Stimulated activated CD4-positive, alpha-beta T cell treated with anti-CD3 and anti-CD28 coated beads, Interleukin-15, amount 100 ng/mL, for 48 hours (primary cell): ENCODE results near the gene HSD17B11.
"Not testable (repeated sequence)": the region's sequence is repeated elsewhere in the genome, so short reads cannot be mapped to it uniquely, and the experiment has no call there.

ENCODE experiments used
- DNase-seq, 2 donors: peaks; one replicate each; pipeline ENCODE4 v3.0.0-alpha.2; 2020; ENCODE audit warnings: low read depth in 2 of 2

The HSD17B11 gene

GRCh38 chr4:87306056-87306455 is 84.9 kb downstream of the HSD17B11 start:
- no peak for DNase-seq

- DNase-seq: no peak
These were observed 85.4 kb downstream of the HSD17B11 start for GRCh38 chr4:87305562-87305961.

GRCh38 chr4:87304745-87305432 is 86.1 kb downstream of the HSD17B11 start:
- DNase-seq: no peak

DNA sequence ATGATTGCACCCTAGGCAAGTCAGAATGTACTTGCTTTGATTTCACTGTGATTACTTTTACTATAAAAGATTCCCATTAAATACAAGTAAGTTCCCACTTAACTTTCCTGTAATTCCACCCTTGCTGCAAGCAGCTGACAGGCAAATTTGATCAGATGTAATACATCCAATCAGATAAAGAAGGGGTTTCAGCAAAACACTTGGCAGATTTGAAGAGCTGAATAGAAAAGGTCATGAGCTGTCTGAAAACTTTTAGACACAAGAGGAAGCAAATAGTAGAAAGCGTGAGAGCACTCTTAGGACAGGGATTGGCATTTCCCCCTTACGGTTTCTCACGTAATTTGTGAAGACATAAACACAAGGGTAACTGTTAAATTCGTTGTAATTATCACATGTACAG is 91.1 kb downstream of the HSD17B11 start:
- no peak for DNase-seq

DNA sequence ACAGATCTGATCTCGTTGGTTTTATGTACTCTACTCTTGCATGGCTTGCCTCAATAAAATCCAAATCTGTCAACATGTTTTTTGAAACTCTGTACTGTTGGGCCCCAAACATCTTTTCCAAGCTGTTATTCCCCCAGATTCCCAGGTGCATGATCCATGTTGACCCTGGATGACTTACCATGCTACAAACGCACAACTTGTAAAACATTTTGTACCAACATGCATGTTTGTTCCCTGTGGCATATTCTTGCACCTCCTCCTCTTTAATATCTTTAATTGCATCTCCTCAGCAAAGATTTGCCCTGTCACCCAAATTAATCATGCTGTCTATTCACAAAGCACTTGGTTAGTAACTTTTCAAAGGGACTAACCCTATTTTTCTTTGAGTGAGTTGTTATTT is 92.6 kb downstream of the HSD17B11 start:
- DNase-seq: no peak

DNA sequence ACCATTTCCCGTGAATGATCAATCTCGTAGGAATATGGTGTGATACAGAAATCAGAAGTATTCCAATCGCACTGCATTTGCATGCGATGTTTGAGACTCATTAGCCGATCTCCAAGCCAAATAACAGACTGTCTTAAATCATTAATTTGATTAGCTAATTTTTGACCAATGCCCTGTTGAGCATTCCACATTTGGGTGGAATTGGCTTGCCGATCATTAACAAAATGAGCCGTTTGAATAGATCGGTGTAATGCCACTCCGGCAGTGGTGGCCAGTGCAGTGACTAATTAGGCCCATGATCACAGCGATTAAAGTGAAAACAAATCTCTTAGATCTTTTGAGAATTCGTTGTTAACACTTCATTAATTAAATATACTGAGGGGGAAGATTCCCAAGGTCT is 96.1 kb downstream of the HSD17B11 start:
- DNase-seq: not testable (repeated sequence)

- DNase-seq: not testable (repeated sequence)
These were observed 97.1 kb downstream of the HSD17B11 start for GRCh38 chr4:87293889-87294288.

- no peak for DNase-seq
These were observed 104.0 kb downstream of the HSD17B11 start for GRCh38 chr4:87286970-87287369.
